GM13976 (cell line): Measurements from ENCODE around the gene RNU7-1.

Source experiments
- DNase-seq: peaks from one replicate; pipeline ENCODE4 v3.0.0; 2012; ENCODE audit warnings: low spot score
- in situ Hi-C: fragments of 300-500 bp; cut with MboI; formaldehyde crosslinking; loops from one replicate; pipeline ENCODE4 v1.12.0; 2022; ENCODE audit warnings: low sequenced_read_pairs, mixed read lengths, inconsistent platforms; ENCODE audit not compliant: unreplicated experiment
- TF ChIP-seq, protein P1 (sequence below): IDR thresholded peaks from 2 replicates; pipeline ENCODE4 v1.5.1; 2012; ENCODE audit warnings: borderline replicate concordance, mild to moderate bottlenecking; ENCODE audit not compliant: insufficient read depth; ENCODE audit errors: extremely low read depth, missing control alignments, control extremely low read depth

RNU7-1 gene

DNA sequence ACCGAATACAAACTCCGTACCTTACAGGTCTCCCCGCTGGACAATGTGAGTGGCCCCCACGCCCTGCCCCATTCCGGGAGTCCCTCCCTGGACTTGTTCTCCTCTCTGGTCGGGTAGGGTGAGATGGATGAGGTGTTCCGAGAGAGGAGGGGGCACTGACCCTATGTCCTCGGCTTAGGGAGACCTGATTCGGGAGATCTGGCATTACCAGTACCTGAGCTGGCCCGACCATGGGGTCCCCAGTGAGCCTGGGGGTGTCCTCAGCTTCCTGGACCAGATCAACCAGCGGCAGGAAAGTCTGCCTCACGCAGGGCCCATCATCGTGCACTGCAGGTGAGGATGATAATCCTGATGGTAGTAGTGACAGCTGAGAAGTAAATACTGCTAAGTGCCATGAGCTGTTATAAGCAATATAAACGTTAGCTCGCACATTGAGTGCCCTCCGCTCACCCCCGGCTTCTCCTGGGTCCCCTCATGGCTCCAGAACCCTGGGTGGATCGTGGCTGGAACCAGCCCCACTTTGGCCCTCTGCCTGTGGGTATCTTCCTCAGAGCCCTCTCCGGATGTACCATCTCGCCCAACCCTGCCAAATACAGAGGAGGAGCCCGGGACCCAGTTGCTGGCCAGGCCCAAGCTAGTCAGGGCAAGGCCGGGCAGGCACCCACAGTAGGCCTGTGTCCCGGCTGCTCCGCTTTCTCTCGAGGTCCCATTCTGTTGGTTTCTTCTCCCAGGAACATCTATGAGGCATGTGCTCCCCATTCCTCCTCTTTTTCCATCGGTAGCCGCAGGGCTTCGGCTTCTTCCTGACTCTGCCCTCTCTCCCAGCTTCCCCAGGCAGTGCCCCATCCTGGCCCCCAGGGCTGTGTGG is 14.4 kb downstream of the RNU7-1 start:
- TF ChIP-seq, protein P1, sequence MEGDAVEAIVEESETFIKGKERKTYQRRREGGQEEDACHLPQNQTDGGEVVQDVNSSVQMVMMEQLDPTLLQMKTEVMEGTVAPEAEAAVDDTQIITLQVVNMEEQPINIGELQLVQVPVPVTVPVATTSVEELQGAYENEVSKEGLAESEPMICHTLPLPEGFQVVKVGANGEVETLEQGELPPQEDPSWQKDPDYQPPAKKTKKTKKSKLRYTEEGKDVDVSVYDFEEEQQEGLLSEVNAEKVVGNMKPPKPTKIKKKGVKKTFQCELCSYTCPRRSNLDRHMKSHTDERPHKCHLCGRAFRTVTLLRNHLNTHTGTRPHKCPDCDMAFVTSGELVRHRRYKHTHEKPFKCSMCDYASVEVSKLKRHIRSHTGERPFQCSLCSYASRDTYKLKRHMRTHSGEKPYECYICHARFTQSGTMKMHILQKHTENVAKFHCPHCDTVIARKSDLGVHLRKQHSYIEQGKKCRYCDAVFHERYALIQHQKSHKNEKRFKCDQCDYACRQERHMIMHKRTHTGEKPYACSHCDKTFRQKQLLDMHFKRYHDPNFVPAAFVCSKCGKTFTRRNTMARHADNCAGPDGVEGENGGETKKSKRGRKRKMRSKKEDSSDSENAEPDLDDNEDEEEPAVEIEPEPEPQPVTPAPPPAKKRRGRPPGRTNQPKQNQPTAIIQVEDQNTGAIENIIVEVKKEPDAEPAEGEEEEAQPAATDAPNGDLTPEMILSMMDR, result no peak
- in situ Hi-C loops, result no loop called here
- no peak for DNase-seq

DNA sequence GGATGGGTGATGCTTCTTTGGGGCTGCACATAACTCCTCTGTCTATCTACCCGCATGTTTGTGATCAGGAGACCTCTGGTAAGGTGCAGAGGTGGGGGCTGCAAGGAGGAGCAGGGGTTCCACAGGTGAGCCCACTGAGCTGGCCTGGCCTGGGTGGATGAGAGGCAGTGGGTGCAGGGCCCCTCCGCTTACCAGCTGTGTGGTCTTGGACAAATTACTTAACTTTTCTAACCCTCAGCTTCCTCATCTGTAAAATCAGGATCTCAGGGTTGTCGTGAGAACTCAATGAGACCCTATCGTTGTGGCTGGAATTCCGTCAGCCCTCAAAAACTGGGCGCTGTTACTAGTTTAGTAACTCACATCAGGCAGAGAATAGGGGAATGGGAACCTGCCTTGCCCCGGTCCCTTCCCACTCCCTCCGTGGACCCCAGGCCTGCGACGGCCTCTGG is 15.0 kb downstream of the RNU7-1 start:
- peak; percentile 33 for DNase-seq
- TF ChIP-seq, protein P1, result no peak
- in situ Hi-C loops, result no loop called here

DNA sequence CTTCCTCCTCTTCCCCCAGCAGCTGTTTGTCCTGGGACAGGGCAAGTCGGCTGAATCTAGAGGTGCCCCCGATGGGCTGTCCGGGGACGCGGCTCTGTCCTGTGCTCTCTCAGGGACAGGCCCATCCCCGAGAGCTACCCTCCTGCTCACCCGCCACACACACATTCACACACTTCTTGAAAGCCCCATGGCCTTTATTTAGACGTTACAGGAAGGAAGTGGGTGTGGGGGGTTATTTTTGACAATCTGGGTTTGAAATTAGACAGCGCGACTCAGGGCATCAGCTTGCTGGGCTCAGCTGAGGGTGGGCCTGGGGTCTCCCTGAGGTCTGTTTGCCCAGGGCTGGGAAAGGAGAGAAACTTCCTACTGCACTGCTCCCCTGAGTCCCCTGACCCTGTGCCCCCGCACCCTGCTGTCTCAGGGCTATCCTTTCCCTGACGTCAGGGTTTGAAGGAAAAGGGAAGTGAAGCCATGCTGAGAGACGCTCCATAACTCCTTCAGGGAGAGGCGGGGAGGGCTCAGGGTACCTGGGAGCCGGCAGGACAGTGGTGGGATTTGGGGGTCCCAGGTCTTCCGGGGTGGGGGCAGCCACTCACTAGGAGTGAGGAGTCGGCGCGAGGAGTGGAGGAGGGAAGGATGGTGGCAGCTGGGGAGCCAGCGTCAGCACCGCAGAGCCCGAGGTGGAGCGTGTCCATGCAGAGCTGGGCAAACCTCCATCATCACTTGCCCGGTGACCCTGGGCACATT is 15.6 kb downstream of the RNU7-1 start:
- in situ Hi-C loops, result no loop called here
- TF ChIP-seq, protein P1, result no peak
- DNase-seq, result peak; percentile 79

DNA sequence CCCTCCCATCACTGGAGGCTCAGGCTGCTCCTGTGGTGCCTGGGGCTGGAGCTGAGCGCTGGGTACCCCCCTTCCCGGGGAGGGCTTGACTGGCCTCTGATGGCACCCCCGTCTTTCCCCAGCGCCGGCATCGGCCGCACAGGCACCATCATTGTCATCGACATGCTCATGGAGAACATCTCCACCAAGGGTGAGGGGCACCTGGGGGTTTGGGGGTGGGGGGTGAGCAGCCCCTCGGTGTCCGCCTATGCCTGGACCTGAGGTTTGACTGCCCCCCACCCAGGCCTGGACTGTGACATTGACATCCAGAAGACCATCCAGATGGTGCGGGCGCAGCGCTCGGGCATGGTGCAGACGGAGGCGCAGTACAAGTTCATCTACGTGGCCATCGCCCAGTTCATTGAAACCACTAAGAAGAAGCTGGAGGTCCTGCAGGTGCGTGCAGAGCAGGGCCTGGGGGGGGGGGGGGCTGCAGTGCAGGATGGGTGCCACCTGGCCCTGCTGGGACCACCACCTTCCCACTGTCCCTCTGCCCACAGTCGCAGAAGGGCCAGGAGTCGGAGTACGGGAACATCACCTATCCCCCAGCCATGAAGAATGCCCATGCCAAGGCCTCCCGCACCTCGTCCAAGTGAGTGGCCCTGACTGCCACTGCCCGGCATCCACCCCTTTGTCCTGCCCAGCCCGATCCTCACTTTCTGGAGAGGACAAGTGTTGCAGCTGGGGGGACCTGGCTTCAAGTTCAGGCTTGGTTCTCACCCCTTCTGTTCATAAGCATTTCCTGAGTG is 16.4 kb downstream of the RNU7-1 start:
- TF ChIP-seq, protein P1, result no peak
- in situ Hi-C loops, result no loop called here
- DNase-seq, result no peak

- DNase-seq, result peak; percentile 68
- in situ Hi-C loops, result no loop called here
- TF ChIP-seq, protein P1, result peak; percentile 62
Observed at GRCh38 chr12:6960593-6961277, 17.1 kb downstream of the RNU7-1 start.
